CD4-positive, alpha-beta T cell treated with Interleukin-15 for 1 hour (primary cell): Measurements from ENCODE around the gene ODC1.
"Not testable (repeated sequence)": the region's sequence is repeated elsewhere in the genome, so short reads cannot be mapped to it uniquely, and the experiment has no call there.

Experiments
- DNase-seq: peaks from one replicate; pipeline ENCODE4 v3.0.0-alpha.2; 2020

ODC1 gene

DNA sequence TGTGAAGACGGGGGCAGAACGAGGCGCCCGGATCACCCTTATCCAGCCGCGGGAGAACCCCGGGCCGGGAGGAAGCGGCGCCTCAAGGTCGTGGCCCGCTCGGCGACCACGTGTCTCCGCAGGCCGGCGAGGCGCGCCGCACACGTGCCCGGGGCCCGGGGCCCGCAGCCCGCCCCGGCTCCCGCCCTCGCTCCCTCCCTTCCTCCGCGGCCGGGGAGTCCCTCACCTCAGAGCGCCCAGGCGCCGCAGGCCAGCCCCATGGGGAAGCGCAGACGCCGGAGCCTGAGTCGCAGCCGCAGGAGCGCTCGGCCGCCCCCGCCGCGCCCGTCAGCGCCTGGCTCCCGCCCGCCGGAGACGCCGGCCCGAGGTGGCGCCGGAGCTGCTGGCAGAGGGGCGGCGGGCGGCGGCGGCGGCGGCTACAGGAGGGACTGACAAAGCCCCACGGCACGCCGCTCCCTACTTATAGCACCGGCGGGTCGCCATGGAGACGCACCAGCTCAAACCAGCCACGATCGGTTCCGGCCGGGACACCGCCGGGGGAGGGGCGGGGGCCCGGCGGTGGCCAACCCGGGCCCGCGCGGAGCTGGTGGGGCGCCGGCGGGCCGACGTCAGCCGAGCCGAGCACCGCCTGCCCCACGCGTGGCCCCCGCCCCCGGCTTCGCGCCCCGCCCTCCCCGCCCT is at the start of gene ODC1:
ODC1 (minus strand) TSS at position 433 of the 681 bp plus-strand sequence. CDS start 3,295 bp downstream, outside the sequence.
- DNase-seq: peak; percentile 99

DNA sequence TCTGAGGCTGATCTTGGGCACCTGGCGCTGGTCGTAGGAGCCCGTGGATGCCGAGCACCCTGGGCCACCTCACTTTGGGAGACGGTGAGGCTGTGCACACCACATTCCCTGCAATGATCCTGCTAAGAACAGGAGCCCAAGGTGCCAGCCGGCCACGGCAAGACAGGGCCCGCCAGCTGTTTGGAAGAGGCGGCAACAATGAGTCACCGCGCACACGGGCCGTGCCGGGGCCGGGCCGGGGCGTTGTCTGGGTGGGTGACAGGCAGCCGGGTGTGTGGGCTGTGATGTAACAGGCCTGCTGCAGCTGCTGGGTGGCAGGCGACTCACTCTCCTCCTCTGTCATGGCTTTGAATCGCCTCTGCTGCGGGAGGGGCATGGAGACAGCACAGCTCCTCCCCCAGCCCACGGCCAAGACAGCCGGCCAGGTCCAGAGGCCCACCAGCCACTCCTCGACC is 49.7 kb upstream of the ODC1 start:
- DNase-seq: peak; percentile 47

DNA sequence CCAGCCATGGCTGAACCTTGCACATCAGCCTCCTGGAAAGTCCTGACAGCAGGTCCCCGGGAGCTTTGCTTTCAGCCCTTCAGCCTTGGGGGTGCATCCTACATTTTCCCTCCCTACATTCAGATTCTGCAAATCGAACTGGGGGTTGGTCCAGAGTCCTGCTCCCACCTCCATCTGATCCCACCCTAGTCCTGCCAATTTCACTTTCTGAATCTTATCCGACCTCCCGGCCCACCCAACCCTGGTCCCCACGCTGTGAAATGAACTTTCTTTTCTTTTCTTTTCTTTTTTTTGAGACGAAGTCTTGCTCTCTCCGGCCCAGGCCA is 47.8 kb upstream of the ODC1 start:
- no peak for DNase-seq

DNA sequence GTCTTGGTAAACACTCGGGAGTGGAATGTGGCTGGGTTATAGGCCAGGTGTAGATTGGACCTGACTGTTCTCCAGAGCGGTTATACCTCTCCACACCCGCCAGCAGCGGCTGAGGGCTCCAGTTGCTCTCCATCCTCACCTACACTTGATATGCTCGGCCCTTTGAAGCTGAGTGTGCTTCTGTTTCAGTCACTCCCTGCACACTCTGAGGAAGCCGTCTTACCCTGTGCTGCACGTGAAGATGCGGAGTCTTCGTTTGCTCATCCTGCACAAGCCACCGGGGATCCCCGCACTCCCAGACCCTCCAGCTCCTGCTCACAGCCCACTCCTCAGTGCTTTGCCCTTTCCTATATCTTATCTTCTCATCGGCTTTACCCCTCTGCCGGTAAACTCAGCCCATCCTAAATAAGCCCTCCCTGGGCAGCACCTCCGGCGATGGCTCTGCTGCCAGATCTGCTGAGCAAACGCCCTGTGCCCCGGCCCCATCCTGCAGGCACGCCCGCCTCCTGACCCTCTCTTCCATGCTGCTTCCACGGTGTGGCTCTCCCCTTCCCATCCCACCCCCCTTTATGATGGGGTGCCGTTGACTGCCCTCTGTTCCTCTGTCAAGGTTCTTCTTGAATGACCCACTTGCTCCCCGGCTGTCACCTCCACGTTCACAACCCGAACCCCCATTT is 47.3 kb upstream of the ODC1 start:
- no peak for DNase-seq

DNA sequence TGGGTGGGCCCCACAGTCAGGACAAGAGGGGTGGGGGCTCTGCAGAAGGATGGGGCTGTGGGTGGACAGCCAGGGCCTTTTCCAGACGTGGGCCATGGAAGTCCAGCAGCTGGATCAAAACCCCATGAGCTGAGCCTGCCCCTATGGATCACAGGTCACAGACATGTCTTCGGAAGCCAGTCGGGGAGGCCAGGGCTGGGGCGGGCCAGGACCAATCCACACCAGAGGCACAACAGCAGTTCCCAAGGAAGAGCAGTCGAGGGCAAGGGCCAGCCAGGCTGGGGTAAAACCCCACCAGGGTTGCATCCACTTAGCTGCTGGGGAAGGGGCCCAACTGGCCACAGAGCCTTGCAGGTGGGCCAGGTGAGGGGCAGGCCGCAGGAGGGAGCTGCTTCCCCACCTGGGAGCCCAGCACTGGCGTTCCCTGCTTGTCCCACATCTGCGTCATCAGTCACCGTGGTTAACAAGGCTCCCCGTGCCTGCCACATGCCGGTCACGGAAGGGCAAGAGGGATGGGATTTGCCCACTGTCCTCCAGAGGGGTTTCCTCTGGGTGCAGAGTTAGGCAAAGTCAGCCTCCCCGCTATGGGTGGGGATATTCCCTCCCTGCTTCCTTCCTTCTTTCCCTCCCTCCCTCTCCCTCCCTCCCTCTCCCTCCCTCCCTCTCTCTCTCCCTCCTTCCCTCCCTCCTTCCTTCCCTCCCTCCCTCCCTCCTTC is 46.4 kb upstream of the ODC1 start:
- DNase-seq: no peak

DNA sequence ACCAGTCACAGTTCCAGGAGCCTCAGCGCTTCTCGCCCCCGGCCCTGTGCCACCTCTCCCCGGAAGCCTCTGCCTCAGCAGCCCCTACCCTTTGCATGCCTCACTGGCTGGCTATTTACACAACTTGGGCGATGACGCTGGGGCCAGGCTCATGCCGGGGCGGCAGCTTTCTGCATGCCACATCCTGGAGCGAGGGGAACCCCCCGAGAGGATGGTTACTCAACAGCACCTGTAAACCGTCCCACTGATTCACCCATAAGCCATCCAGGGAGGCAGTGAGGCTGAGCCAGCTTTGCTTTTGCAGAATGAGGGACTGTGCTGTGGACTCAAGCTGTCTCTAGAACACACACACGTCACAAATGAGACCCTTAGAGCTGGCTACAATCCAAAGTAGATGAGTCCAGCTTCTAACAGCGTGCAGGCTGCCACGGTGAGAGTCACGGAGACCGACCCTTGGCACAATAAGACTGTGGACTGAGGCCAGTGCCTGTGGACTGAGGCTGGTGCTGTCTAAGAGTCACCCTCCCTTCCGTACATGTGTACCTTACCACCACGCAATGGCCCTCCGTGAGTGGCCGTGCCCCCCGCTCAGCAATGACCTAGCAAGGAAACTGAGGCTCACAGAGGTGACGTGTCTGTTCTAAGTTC is 45.6 kb upstream of the ODC1 start:
- peak; percentile 84 for DNase-seq

DNA sequence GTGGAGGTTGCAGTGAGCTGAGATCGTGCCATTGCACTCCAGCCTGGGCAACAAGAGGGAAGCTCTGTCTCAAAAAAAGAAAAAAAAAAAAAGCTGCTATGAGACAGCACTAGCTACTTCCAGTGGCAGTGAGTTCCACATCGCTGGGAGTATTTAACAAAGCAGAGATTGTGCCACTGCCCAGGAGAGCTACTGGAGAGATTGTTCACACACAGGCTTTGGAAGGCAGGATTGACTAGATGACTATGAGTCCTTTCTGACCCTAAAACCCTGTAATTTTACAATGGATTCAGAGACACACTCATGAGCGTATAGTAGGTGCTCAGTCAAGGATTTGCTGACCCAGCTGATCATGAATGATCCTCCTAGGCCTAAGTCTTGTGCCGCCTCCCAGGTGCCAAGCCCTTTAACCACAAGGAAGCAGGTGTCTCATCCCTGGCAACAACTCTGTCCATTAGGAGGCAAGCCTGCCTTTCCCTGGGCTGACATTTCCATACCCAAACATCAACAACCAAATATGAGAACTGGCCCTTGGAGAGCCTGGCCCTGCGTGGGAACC is 45.0 kb upstream of the ODC1 start:
- DNase-seq: no peak

DNA sequence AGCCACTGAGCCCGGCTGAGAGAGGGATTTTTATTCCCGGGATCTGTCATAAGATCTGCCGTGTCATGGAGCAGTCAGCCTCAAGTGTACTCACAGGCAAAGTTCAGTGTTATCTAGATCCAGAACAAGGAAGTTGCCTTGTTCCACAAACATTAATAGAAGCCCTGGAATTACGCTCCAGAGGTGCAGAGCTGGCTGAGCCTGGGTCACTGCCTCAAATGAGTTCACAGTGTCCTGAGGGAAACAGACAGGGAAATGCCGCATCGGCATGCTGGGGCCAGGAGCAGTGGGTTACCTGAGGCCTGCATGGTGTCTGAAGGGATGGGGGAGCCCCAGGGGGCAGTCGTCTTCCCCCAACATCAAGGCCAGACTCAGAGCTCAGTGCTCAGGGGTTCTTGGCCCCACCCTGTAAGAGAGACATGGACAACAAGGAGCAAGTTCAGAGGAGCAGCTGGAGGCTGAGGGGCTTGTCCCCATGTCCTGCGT is 42.7 kb upstream of the ODC1 start:
- no peak for DNase-seq

DNA sequence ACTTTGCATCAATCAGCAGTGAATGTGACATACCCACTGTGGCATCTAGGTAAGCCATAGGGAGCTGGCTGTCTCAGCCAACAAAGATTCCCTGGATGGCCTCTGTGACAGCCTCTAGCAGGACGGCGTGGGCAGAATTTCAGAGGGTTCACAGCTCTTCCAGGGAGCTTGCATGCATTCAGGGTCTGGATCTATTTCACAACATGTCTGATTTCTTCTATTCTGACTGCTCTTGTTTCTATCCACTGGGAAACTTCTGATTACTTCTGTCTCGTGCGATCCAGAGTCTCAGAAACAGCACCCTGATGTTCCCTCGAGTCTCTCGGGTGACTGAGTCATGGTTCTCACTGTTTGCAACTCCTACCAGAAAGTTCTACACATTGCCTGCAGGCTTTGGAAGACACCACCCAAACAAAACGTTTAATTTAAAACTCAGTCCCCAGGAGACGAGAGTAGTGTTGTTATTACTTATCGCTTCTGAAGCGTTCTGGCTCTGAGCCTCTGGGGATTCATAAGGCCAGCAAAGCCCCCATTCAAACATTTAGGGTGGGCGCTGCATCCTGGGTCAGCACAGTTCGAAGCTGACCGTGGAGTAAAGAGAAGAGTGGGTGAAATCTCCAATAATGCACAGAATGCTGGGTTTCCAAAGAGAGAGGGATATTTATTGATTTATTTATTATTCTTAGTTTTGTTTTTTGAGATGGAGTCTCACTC is 41.9 kb upstream of the ODC1 start:
- no peak for DNase-seq

DNA sequence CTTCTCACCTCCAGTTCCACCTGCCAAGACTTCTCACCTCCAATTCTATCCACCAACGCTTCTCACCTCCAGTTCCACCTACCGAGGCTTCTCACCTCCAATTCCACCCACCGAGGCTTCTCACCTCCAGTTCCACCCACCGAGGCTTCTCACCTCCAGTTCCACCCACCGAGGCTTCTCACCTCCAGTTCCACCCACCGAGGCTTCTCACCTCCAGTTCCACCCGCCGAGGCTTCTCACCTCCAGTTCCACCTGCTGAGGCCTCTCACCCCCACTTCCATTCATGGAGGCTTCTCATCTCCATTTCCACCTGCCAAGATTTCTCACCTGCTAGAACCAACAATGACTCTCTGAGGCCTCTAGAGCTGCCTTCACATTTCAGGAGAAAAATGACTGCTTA is 40.0 kb upstream of the ODC1 start:
- DNase-seq: not testable (repeated sequence)

DNA sequence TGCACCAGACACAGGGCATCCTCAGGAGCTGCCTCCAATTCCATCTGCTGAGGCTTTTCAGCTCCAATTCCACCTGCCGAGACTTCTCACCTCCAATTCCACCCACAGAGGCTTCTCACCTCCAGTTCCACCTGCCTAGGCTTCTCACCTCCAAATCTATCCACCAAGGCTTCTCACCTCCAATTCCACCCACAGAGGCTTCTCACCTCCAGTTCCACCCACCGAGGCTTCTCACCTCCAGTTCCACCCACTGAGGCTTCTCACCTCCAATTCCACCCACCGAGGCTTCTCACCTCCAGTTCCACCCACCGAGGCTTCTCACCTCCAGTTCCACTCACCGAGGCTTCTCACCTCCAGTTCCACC is 39.6 kb upstream of the ODC1 start:
- DNase-seq: not testable (repeated sequence)

DNA sequence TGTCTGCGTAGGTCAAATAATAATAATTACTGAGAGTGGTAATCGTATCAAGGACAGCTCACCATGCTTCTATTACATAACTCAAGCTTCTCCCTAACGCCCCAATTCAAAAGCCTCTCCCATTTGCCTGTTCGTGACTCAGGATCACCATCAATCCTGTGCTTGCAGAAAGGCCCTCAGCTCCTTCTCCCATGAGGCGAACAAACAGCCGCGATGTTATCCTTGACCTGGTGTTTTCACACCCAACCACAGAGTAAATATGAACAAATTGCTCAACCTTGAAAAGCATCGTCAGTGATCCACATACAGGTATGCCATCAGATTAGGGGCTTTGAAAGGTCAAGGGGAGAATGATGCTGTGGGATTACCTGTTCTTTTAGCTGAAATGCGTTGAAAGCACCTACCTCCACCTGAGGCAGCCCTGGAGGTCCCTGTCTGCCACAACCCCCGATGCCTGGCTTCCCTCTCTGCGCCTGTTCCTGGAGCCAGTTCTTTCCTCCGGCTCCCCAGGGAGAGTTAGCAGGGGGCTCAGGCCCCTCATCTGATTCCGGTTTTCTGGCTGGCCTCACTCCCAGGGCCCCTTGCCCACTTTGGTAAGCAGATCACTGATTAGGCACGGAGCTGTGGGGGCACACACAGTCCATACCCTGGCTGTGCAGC is 39.1 kb upstream of the ODC1 start:
- DNase-seq: no peak

DNA sequence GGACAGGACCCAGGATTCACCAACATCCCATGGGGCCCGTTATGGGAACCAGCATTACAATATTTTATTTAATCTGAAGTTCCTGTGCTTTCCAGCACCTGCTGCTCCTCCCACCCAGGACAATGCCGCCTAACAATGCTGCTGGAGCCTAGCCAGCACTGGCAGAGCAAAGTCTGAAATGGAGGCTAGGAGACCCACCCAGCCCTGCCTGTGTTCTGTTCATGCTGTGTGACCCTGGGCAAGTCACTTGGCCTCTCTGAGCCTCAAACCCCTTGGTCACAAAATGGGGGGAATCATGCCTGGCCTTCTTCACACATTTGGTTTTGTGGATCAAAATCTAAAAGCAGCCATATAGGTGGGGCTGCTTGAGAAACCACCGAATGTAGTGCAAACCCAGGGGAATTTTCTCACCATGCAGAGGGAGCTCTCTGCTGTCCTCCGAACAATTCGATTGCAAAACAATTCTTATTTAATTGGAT is 38.5 kb upstream of the ODC1 start:
- no peak for DNase-seq

DNA sequence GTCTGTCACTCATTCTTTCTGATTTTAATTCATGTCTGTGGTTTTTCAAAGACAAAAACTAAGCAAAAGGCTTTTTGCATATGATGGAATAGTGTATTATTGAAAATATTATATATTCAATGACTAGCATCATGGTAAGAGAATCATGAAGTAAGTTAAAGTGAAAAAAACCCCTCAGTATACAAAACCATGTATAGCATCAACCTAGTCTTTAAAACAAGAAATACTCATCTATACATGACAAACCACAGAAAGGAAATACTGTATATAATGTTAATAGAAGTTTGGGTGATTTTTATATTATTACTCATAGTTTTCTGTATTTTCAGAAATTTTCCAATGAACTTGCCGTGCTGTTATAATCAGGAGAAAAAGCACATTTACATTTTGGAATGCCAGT is 38.0 kb upstream of the ODC1 start:
- no peak for DNase-seq

DNA sequence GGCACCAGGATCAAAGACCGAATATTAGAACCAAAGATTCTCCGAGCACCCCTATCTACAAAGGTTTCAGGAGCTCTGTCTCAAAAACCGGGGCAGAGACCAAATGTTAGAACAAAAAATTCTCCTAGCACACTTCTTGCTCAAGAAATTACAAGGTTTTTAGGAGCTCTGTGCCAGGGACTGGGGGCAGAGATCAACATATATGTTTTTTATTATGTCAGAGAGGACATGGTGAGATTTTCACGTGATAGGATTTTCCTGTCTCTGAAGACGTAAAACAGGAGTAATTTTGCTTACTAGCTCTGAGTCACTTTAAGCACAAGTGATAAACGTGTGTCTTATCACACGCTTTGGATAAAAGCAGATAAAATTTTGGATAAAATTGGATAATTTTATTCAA is 34.8 kb upstream of the ODC1 start:
- DNase-seq: no peak

DNA sequence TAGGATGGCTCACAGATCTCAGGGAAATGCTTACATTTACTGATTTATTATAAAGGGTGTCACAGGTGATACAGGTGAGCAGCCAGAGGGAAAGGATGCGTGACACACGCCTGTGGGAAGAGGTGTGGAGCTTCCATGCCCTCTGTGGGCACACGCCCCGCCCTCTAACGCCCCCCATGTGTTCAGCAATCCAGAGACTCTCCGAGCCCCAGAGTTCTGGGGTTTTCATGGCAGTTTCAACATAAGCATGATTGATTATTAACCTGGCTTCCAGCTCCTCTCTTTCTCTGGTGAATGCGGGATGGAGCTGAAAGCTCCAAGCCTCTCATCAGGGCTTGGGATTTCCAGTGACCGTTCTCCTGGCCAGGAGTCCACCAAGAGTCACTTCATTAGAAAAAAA is 34.3 kb upstream of the ODC1 start:
- no peak for DNase-seq

DNA sequence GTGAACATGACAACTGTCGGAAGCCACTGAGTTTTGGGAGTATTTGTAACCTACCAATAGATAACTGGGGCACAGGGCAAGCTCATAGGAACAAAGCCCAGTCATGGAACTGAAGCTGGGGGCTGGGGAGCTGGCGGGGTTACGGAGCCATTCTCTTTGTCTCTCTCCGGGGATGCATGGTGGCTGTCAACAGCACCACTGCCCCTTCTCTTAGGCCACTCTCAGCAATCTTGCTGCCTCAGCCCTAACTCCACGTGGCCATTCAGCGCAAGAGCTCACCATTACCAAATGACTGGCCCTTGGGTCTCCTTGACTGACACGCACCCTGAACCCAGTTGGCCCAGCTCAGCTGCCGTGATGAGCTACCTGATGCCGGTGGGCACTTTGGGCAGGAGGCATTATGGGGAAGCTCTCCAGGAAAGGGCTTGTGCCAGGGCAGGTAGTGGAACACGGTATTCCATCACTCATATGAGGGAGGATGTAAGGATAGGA is 33.6 kb upstream of the ODC1 start:
- DNase-seq: no peak

DNA sequence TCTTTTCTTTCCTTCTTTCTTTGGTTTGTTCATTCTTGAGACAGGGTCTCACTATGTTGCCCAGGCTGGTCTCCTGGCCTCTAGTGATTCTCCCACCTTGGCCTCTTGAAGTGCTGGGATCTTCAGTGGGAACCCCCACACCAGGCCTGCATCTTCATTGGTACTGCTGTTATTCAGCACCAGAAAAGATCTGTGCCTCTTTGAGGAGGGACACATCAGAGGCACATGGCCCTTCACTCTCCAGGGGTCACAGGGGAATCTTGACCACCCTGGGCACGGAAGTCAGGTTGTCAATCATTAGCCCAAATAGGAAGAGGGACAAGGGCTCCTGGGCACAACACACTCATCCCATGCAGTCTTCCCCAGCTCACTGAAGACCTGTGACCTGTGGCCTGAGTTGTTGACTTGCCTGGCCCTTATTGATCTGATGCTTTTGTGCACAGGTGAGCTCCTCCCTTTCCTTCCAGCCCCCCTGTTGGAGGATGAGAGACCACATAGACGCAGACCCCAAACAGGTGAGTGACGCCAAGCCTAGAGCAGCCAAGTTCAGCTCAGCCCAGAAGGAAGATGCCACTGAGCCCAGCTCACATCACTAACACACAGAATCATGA is 33.0 kb upstream of the ODC1 start:
- no peak for DNase-seq

DNA sequence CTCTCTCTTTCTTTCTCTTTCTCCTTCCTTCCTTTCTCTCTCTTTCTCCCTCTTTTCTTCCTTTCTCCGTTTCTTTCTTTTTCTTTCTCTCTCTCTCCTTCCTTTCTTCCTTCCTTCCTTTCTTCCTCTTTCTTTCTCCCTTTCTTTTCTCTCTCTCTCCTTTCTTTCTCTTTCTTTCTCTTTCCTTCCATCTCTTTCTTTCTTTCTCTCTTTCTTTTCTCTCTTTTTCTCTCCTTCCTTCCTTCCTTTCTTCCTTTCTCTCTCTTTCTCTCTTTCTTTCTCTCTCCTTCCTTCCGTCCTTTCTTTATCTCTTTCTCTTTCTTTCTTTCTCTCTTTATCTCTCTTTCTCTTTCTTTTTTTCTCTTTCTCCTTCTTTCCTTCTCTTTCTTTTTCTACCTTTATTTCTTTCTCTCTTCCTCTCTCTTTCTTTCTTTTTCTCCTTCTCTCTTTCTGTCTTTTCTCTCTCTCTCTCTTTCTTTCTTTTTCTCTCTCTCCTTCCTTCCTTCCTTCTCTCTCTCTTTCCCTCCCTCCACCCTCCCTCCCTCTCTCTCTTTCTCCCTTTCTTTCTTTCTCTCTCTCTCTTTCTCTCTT is 32.3 kb upstream of the ODC1 start:
- no peak for DNase-seq

DNA sequence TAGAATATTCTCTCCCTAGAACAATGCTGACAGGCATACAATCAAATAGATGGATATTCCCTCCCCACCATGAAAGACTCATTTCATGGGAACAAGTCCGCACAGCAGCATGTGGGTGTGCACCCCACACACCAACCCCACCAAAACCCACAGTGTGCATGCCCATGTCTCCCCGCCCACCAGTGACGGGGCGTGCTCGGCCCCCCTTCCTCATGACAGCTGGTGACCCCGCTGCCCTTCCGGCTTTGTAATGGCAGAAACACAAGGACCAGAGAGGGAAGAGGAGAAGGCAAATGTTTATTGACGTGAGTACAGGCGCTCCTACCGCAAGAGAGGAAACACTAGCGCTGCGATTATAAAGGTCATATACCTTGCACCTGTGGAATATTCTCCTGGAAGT is 30.8 kb upstream of the ODC1 start:
- no peak for DNase-seq

DNA sequence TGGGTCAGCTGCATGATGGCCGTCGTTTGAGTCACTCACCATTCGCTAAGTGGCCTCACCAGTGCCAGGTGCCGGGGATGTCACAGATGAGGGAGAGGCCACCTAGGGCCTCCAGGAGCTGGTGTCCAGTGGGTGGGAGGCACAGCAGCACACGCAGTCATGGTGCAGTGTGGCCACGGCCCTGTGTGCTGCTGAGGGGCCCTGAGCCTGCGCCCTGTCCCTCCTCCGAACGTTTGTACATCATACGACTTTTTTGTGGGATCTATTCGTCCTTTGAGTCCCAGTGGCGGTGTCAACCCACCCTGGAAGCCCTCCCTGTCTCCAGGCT is 30.1 kb upstream of the ODC1 start:
- DNase-seq: no peak
